ENCODE data around the gene CRK.

DNA sequence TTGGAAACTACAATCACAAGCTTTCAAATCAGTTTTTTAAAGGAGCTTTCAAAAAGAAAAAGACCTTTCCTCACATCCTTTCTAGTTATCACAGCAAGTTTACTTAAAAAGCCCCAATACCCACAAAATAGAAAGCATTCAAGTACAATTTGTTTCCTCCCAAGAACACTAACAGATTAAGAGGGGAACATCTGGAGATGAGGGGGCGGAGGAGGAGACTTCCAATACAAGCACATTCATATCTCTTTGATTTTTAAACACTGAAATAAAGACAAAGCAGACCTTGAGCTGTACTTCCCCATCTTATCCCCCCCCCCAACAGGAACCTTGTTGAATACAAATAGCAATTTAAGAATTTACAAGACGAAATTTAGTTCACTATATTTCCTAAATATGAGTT lies 58.0 kb downstream of the CRK start:
- TF ChIP-seq GATA2 (IDR thresholded peaks at IDR 0.05; ENCODE audit: low read depth, low read length) (no peak), GATA3 (IDR thresholded peaks at IDR 0.05; ENCODE audit: low read depth, low read length) (no peak)
